NCI-H345 (cell line): ENCODE measurements around the gene KCNT2.
"Not testable (repeated sequence)": the region's sequence is repeated elsewhere in the genome, so short reads cannot be mapped to it uniquely, and the experiment has no call there.

Experiments used
- DNase-seq: peaks from one replicate; lab custom pipeline; 2025; lab: John Stamatoyannopoulos, UW

KCNT2 gene

GRCh38 chr1:196515904-196516303, 92.3 kb downstream of the KCNT2 start:
- DNase-seq, result no peak

DNA sequence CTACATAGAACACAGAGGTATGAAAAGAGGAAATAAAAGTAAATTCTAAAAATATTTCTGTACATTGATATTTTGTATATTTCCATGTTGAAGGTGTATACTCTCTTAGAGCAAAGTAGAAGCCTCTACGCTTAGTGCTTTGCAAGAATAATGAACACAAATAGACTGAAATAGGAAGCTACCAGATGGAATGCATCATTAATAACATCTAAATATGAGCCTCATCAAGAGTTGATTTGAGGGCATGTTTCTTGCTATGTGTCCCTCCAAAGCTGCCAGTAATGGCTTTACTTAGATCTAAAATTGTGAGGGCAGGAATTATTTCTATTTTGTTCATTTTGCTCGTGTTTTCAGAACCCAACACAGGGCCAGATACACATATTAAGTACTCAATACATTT, 94.4 kb downstream of the KCNT2 start:
- no peak for DNase-seq

- no peak for DNase-seq
Observed at GRCh38 chr1:196510451-196510850, 97.8 kb downstream of the KCNT2 start.

- not testable (repeated sequence) for DNase-seq
Observed at GRCh38 chr1:196504224-196504623, 104.0 kb downstream of the KCNT2 start.

DNA sequence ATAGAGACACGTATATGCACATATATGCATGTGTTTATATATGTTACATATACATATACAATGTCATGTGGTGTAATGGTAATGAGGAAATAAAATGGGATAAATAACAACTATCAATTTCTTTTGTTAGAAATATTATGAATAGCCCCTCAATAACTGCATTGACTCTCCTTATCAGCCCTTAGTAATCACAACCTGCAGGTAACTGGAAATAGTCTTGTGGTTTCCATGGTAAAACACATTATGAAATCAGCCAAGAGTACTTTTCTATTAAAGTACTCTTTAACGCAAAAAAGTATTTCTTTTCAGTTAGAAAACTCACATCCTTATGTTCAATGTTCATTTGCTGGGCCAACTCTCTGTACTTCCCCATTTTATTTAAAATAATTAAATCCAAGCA, 105.8 kb downstream of the KCNT2 start:
- DNase-seq, result no peak

DNA sequence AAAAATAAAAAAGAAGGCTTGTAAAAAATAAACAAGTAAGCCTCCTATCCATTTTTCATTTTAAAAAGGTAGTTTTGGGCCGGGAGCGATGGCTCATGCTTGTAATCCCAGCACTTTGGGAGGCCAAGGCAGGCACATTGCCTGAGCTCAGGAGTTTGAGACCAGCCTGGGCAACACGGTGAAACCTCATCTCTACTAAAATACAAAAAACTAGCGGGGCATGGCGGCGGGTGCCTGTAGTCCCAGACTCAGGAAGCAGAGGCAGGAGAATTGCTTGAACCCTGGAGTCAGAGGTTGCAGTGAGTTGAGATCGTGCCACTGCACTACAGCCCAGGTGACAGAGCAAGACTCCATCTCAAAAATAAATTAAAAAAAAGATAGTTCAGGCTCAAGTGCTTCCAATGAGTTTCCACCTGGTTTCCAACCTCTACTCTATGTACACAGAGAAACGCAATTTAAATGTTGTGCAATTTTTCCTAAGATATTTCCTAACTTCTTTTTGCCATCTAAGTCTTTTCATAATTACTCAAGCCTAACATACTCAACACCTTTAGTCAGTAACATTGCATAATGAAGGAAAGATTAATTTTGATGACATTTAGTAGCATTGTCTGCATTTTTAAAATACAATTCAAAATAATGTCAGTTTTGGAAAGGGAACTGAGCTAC, 106.3 kb downstream of the KCNT2 start:
- DNase-seq, result no peak

- no peak for DNase-seq
Observed at GRCh38 chr1:196497817-196498216, 110.4 kb downstream of the KCNT2 start.

DNA sequence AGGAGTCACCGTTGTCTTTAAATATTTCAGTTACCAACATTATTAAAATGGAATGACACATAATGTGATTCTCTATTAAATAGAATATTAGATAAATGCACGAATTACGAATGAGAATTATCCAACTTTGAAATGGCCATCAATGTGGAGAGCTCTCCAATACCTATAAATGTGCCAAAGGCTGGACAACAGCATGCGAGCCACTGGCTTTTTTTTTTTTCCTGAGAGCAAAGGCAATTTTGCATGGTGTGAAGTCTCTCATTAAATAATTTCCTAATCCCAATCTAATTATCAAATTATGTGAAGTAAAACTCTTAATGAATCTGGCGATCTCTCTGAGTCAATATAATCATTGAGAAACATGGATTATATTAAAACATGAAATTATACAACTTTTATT, 113.5 kb downstream of the KCNT2 start:
- no peak for DNase-seq

GRCh38 chr1:196493881-196494280, 114.4 kb downstream of the KCNT2 start:
- no peak for DNase-seq

DNA sequence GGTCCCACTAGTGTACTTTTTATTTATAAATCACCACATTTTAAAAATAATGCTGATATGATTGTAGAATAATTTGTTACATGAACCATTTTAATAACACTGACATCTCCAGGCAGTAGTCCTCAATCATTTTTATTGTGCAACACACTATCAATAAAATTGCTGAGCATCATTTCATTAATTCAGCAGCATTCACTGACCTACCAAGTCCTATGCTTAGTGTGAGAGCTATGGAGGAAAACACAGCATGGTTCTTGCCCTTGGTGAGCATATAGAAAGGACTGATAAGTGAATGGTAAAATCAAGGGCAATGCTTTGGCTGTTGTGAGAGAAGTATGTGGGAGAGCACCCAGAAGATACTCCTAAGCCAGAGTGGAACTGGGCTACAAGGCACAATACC, 119.7 kb downstream of the KCNT2 start:
- DNase-seq, result no peak

DNA sequence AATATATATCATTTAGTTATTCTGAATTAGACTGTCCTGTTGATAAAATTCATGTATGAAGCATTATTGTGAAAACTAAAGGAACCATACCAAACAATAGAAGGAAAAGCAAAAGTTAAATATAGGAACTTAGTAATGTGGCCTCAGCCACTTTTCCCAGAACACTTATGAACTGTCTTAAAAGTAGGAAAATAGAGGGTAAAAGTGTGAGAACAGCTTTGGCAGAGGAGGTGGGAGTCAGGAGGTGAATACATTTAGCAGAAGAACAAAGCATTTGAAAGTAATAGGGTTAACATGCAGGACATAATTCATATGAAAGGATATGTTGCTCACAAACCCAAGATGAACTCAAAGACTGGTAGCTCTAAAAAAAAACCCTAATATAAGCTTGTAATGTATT, 121.9 kb downstream of the KCNT2 start:
- DNase-seq, result no peak

DNA sequence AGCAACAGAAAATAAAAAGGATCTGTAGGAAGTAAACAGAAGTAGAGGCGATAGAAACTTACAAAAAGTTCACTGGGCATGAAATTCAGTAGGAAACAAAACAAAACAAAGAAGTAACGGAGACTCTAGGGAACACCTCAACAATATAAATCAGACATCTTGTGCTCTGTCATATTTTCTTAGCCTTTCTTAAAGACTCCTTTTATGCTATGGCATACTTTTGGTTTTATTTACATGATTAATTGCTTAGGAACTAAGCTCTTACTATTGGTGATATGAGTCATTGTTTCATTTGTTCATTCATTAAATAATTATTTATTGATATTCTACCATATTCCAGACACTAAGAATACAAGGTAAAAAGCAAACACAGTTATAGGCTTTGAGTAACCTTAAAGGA, 126.6 kb downstream of the KCNT2 start:
- no peak for DNase-seq

DNA sequence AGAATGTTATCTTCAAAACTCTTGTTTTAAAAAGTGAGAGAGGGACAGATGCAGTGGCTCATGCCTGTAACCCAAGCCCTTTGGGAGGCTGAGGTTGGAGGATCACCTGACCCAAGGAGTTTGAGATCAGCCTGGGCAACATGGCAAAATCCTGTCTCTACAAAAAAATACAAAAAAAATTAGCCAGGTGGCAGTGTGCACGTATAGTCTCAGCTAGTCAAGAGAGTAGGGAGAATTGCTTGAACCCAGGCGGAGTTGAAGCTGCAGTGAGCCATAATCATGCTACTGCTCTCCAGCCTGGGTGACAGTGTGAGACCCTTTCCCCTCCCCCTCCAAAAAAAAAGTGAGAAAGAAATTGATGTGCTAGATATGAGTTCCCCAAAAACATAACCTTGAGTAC, 131.0 kb downstream of the KCNT2 start:
- DNase-seq, result no peak

DNA sequence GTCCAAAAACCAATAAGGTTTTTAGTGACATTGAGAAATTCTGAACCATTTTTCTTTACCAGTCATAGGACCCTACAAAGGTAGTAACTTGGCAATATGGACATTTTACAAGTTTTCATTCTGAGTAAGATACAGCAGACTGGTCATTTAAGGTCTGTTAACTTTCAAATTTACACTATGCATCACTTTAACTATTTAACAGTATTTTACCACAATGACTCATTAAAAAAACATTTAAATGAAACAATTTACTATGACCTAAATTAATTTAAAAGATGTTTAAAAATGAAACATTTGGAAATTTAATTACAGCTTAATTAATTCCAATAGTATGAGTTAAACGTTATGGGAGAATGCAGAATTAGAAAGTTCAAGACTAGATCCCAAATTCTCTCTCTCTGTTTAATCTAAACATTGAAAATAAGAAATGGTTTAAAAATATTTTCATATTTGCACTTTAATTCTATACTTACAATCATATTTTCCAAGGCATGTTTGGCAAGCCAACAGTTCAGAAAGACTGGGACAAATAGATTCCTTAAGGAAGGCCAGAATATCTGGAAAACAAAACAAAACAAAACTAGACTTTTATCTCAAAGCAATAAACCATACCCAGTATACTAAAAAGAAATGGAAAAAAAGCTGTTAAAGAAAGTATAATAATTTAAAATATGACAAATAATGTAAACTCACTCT, 140.9 kb downstream of the KCNT2 start:
- DNase-seq, result no peak

DNA sequence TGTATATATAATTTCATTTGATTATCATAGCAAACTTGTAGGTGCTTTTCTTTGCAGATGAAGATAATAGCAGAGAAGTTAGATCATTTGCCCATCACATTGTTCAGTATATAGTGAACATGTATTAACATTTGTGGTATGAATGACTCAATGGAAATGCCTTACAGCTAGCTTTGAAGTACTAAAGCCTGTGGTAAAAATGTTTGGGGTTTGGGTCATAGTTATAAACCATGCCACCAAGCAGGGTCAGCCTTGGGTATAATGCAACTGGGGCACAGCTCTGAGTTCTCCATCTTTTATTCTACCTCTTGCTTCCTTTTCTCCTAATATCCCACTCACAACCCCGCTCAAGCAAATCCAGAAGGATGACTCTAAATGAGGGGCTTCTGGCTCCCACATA, 141.6 kb downstream of the KCNT2 start:
- no peak for DNase-seq

DNA sequence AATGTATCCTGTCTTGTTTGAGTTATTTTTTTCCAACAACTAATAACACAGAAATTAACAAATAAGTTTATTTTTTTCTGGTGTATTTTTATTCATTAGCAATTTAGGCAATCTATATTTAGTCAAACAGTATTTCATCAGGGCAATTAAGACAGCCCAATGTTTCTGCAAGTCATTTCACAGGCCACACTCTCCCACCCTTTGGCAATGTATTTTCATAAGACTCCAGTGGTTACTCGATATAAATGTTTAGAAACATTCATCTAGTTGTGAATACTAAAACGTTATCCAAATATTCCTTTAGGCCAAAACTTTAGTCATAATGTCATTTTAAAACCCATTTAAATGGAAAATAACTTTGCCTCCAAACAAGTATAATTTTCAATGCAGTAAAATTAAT, 142.1 kb downstream of the KCNT2 start:
- DNase-seq, result no peak

DNA sequence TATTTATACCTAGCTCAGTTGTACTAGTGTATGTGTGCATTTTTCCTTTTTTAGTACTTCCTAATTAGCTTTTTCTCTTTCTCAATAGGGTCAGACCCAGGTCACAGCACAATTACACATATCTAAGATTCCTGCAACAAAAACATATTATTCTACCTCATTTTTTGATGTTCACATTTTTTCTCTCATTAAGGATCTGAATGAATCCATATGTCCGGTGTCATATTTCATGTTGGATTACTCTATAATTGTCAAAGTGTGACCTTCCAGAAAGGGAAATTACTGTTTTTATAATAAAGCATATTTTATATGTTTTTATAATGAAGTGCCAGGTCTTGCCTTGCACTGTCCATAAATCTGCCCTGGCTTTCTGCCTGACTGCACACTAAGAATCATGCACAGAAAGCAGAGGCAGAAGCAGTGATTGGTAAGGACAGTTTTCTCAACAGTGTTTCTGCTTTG, 143.7 kb downstream of the KCNT2 start:
- DNase-seq, result no peak

GRCh38 chr1:196462086-196462485, 146.2 kb downstream of the KCNT2 start:
- DNase-seq, result no peak

DNA sequence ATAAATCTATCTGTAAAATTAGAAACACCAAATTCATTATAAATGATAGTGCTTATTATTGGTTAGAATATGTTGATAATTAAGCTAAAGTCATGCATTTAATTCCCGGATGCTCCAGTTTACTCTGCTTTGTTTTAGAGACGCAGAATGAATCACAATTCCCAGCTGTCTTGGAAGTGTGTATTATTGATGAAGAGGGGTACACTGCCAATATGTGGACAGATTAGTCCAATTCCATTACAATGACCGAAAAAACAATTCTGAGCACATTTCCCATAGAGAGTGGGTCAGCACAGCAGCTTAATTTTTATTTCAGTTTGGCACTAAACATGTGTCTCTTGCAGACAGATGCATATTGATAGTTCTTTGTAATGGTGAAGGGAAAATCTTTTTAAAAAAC, 146.7 kb downstream of the KCNT2 start:
- DNase-seq, result no peak

GRCh38 chr1:196459383-196459782, 148.9 kb downstream of the KCNT2 start:
- no peak for DNase-seq

DNA sequence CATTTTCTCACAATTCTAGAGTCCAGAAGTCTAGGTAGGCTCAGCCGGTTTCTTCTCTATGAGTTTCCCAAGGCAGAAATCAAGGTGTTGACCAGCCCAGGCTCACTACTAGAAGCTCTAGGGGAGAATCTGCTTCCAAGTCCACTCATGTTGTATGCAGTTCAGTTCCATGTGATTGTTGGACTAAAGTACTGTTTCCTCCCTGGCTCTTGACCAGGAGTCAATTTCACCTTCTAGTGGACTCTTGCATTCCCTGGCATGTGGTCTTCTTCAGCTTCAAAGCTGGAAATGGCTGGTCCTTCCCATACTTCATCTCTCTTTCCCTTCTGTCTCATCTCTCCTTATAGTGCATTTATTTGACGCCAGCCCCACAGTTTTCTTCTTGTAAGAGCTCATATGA, 153.4 kb downstream of the KCNT2 start:
- DNase-seq, result no peak

GRCh38 chr1:196451103-196451502, 157.1 kb downstream of the KCNT2 start:
- DNase-seq, result no peak

- DNase-seq, result no peak
Observed at GRCh38 chr1:196450143-196451095, 157.8 kb downstream of the KCNT2 start.
